H1 (cell line): ENCODE results near the gene ACTR2. TPM values are rescaled to one million over a fixed set of nuclear protein-coding genes. Genes with fewer than 3 reads are reported as not detected.

ENCODE experiments used
- CTCF ChIA-PET: fragments of 300-600 bp; sonication (Branson Sonifier 250); formaldehyde crosslinking; loops from one replicate; lab custom pipeline; 2021; ENCODE audit not compliant: partially characterized antibody; lab: Charles Lee
- POLR2A ChIA-PET: fragments of 300-600 bp; sonication (Branson Sonifier 250); formaldehyde crosslinking; loops from one replicate; lab custom pipeline; 2021; ENCODE audit warnings: inconsistent platforms; ENCODE audit not compliant: partially characterized antibody; lab: Charles Lee
- DNase-seq, 2 experiments: peaks; one replicate each; pipeline versions ENCODE4 v3.0.0 to v3.0.0-alpha.2; 2010 to 2022; ENCODE audit warnings: low spot score in 2 of 2, low read depth in 1 of 2, mixed read lengths in 1 of 2
- FAIRE-seq: peaks from 2 replicates; lab custom pipeline; 2011; peaks lifted over from hg19 to GRCh38; lab: Jason Lieb, UNC
- H2AFZ ChIP-seq: 2 replicates; pipeline ENCODE4 v1.8.1; 2012; ENCODE audit warnings: low read length, inconsistent platforms
- H2AK5ac ChIP-seq: 2 replicates; pipeline ENCODE4 v1.6.1; 2013; ENCODE audit warnings: low read depth, low read length
- H2BK120ac ChIP-seq: replicated peaks from 2 replicates; pipeline ENCODE3; 2013; ENCODE audit warnings: low read depth, low read length, inconsistent platforms
- H2BK12ac ChIP-seq: 2 replicates; pipeline ENCODE4 v1.6.1; 2013; ENCODE audit warnings: low read depth, low read length
- H2BK15ac ChIP-seq: 2 replicates; pipeline ENCODE4 v1.6.1; 2013; ENCODE audit warnings: low read length
- H2BK20ac ChIP-seq: 2 replicates; pipeline ENCODE4 v1.6.1; 2013; ENCODE audit warnings: low read length
- H2BK5ac ChIP-seq: 2 replicates; pipeline ENCODE4 v1.6.1; 2013; ENCODE audit warnings: low read depth, low read length
- H3K14ac ChIP-seq: 2 replicates; pipeline ENCODE4 v1.6.1; 2013; ENCODE audit warnings: inconsistent platforms; ENCODE audit not compliant: insufficient read length
- H3K18ac ChIP-seq: 2 replicates; pipeline ENCODE4 v1.6.1; 2013; ENCODE audit warnings: low read length; ENCODE audit errors: extremely low read depth
- H3K23ac ChIP-seq: 2 replicates; pipeline ENCODE4 v1.6.1; 2013; ENCODE audit warnings: inconsistent platforms; ENCODE audit not compliant: insufficient read length
- H3K23me2 ChIP-seq: 2 replicates; pipeline ENCODE4 v1.6.1; 2013; ENCODE audit warnings: low read depth, low read length
- H3K27ac ChIP-seq: 2 replicates; pipeline ENCODE4 v1.6.1; 2011; ENCODE audit warnings: low read depth, low read length, inconsistent platforms
- H3K27me3 ChIP-seq, 4 experiments: replicated peaks in 1 of 4; 1 replicate in 1 of 4; 2 replicates in 3 of 4; pipeline versions ENCODE4 v1.6.1 to v1.8.1; 2011 to 2013; ENCODE audit warnings: low read length in 3 of 4, mild to moderate bottlenecking in 3 of 4, inconsistent platforms in 2 of 4, mixed read lengths in 2 of 4, moderate library complexity in 1 of 4; ENCODE audit not compliant: control insufficient read depth in 3 of 4, insufficient read depth in 3 of 4; ENCODE audit errors: extremely low read depth in 1 of 4
- H3K36me3 ChIP-seq, 4 experiments: 2 replicates each; pipeline versions ENCODE4 v1.6.1 to v1.8.1; 2011 to 2013; ENCODE audit warnings: mild to moderate bottlenecking in 4 of 4, low read length in 3 of 4, moderate library complexity in 2 of 4, control low read depth in 1 of 4, inconsistent platforms in 1 of 4; ENCODE audit not compliant: insufficient read depth in 4 of 4, control insufficient read depth in 2 of 4
- H3K4ac ChIP-seq: replicated peaks from 2 replicates; pipeline ENCODE3; 2013; ENCODE audit warnings: low read length, low read depth, mixed read lengths, inconsistent platforms; ENCODE audit not compliant: insufficient read length
- H3K4me1 ChIP-seq, 4 experiments: replicated peaks in 1 of 4; 1 replicate in 1 of 4; 2 replicates in 3 of 4; pipeline versions ENCODE4 v1.6.1 to v1.8.1; 2011 to 2013; ENCODE audit warnings: low read length in 3 of 4, inconsistent platforms in 2 of 4, mixed read lengths in 1 of 4; ENCODE audit not compliant: insufficient read depth in 4 of 4, control insufficient read depth in 3 of 4
- H3K4me2 ChIP-seq, 2 experiments: 2 replicates each; pipeline versions ENCODE4 v1.6.1 to v1.8.1; 2011 to 2013; ENCODE audit warnings: low read depth in 2 of 2, low read length in 2 of 2, control low read depth in 1 of 2, inconsistent platforms in 1 of 2, mild to moderate bottlenecking in 1 of 2; ENCODE audit not compliant: insufficient read depth in 1 of 2
- H3K4me3 ChIP-seq, 4 experiments: fragments of 200-600, 300-600 bp in 1 of 4; sonication (generic), shearing (Covaris generic), sonication (Bioruptor Twin) in 1 of 4; 2 replicates each; pipeline versions ENCODE4 v1.5.1 to v1.8.1; 2011 to 2016; ENCODE audit warnings: low read length in 4 of 4, low read depth in 3 of 4, control low read depth in 2 of 4, inconsistent platforms in 2 of 4, mild to moderate bottlenecking in 2 of 4, mixed read lengths in 1 of 4, moderate library complexity in 1 of 4; ENCODE audit not compliant: insufficient read depth in 2 of 4; ENCODE audit errors: extremely low read depth in 1 of 4
- H3K56ac ChIP-seq: replicated peaks from 2 replicates; pipeline ENCODE3; 2013; ENCODE audit warnings: low read depth, mild to moderate bottlenecking, mixed read lengths, low read length, inconsistent platforms; ENCODE audit not compliant: insufficient read length
- H3K79me1 ChIP-seq: 2 replicates; pipeline ENCODE4 v1.6.1; 2013; ENCODE audit warnings: low read depth, low read length, control low read depth
- H3K79me2 ChIP-seq, 2 experiments: 2 replicates each; pipeline versions ENCODE4 v1.6.1 to v1.8.1; 2012 to 2013; ENCODE audit warnings: low read length in 2 of 2, mild to moderate bottlenecking in 2 of 2, inconsistent platforms in 1 of 2; ENCODE audit not compliant: insufficient read depth in 2 of 2, control insufficient read depth in 1 of 2
- H3K9ac ChIP-seq, 4 experiments: replicated peaks in 1 of 4; 1 replicate in 1 of 4; 2 replicates in 3 of 4; pipeline versions ENCODE4 v1.6.1 to v1.8.1; 2011 to 2013; ENCODE audit warnings: low read depth in 3 of 4, low read length in 3 of 4, control low read depth in 2 of 4, mild to moderate bottlenecking in 2 of 4, moderate library complexity in 2 of 4, inconsistent platforms in 1 of 4; ENCODE audit errors: extremely low read depth in 1 of 4
- H3K9me3 ChIP-seq, 2 experiments: 2 replicates each; pipeline versions ENCODE4 v1.6.1 to v1.8.1; 2012 to 2013; ENCODE audit warnings: mild to moderate bottlenecking in 2 of 2, moderate library complexity in 2 of 2, control low read depth in 1 of 2, inconsistent platforms in 1 of 2, low read depth in 1 of 2, low read length in 1 of 2, mixed read lengths in 1 of 2; ENCODE audit not compliant: insufficient read depth in 2 of 2
- H4K20me1 ChIP-seq, 2 experiments: replicated peaks in 1 of 2; 2 replicates each; pipeline versions ENCODE3 to v1.8.1; 2011 to 2013; ENCODE audit warnings: inconsistent platforms in 2 of 2, low read length in 2 of 2, mild to moderate bottlenecking in 1 of 2; ENCODE audit not compliant: insufficient read depth in 2 of 2, control insufficient read depth in 1 of 2
- H4K5ac ChIP-seq: 2 replicates; pipeline ENCODE4 v1.6.1; 2013; ENCODE audit warnings: low read length, low read depth, mixed read lengths, inconsistent platforms; ENCODE audit not compliant: insufficient read length
- H4K8ac ChIP-seq: 2 replicates; pipeline ENCODE4 v1.8.0; 2013; ENCODE audit warnings: mild to moderate bottlenecking, moderate library complexity, low read length, inconsistent platforms; ENCODE audit not compliant: insufficient read depth; ENCODE audit errors: extremely low read depth
- H4K91ac ChIP-seq: replicated peaks from 2 replicates; pipeline ENCODE3; 2013; ENCODE audit warnings: low read length, mixed read lengths, inconsistent platforms; ENCODE audit not compliant: insufficient read length
- CBX8 ChIP-seq: fragments of 300-800, 300-1000 bp; sonication (generic); IDR thresholded peaks from 2 replicates; pipeline ENCODE4 v1.7.1; 2016; ENCODE audit warnings: low read depth, low read length, borderline replicate concordance
- CHD1 ChIP-seq: IDR thresholded peaks from 2 replicates; pipeline ENCODE4 v1.6.1; 2012; ENCODE audit warnings: low read depth, low read length, improper control_type of control experiment
- E2F6 ChIP-seq: IDR thresholded peaks from 2 replicates; pipeline ENCODE4 v1.6.1; 2012; ENCODE audit warnings: inconsistent platforms
- EZH2 ChIP-seq: fragments of 200-600 bp; sonication (generic); IDR thresholded peaks from 2 replicates; pipeline ENCODE4 v1.7.1; 2012; ENCODE audit warnings: low read depth, mild to moderate bottlenecking, moderate library complexity, low read length, inconsistent platforms; ENCODE audit not compliant: severe bottlenecking
- GTF2F1 ChIP-seq: IDR thresholded peaks from 2 replicates; pipeline ENCODE4 v1.6.1; 2012; ENCODE audit warnings: low read depth, low read length, improper control_type of control experiment, borderline replicate concordance
- JUND ChIP-seq: IDR thresholded peaks from 2 replicates; pipeline ENCODE4 v1.6.1; 2011; ENCODE audit warnings: mild to moderate bottlenecking, improper control_type of control experiment, low read length
- NRF1 ChIP-seq: IDR thresholded peaks from 2 replicates; pipeline ENCODE4 v1.6.1; 2011; ENCODE audit warnings: mild to moderate bottlenecking, low read depth, low read length, improper control_type of control experiment
- POLR2A ChIP-seq, 2 experiments: IDR thresholded peaks; 1 replicate in 1 of 2; 2 replicates in 1 of 2; pipeline ENCODE4 v1.6.1; 2011; ENCODE audit warnings: low read depth in 2 of 2, low read length in 2 of 2, mild to moderate bottlenecking in 2 of 2; ENCODE audit errors: control extremely low read depth in 1 of 2
- RBBP5 ChIP-seq: IDR thresholded peaks from 2 replicates; pipeline ENCODE4 v1.7.1; 2012; ENCODE audit warnings: low read depth, mild to moderate bottlenecking, inconsistent platforms, low read length, moderate library complexity, borderline replicate concordance
- RFX5 ChIP-seq: IDR thresholded peaks from 2 replicates; pipeline ENCODE4 v1.6.1; 2011; ENCODE audit warnings: low read depth, low read length, improper control_type of control experiment, borderline replicate concordance
- TAF7 ChIP-seq: optimal IDR thresholded peaks from 2 replicates; pipeline ENCODE3; 2011; ENCODE audit warnings: low read depth, mild to moderate bottlenecking, inconsistent platforms, low read length, moderate library complexity, borderline replicate concordance
- whole genome bisulfite sequencing, 2 experiments: shearing (Covaris generic) in 1 of 2; methylation state at CpG; one replicate each; pipeline versions ENCODE4 v1.1.6 to v1.1.7; 2013 to 2015; ENCODE audit warnings: low lambda C conversion rate in 2 of 2, mixed read lengths in 2 of 2, inconsistent platforms in 1 of 2, low coverage in 1 of 2, missing lambda C conversion rate in 1 of 2; ENCODE audit not compliant: insufficient replicate concordance in 2 of 2, insufficient coverage in 1 of 2, insufficient read length in 1 of 2; ENCODE audit errors: extremely low coverage in 1 of 2, missing lambda C conversion rate in 1 of 2; 5-methylcytosine and 5-hydroxymethylcytosine counted together
- polyA plus RNA-seq, 7 experiments: library from polyadenylated mRNA; depleted of rRNA in 3 of 7; stranded (reverse) in 5 of 7; unstranded in 2 of 7; fragments of >200 nt in 5 of 7; fragments of 200-250 nt in 2 of 7; gene quantifications; 1 replicate in 5 of 7; 2 replicates in 1 of 7; 4 replicates in 1 of 7; pipeline versions ENCODE4 v1.2.1 to v1.2.3, GENCODE V29; 2011 to 2013; ENCODE audit warnings: missing spikeins in 2 of 7, mixed read lengths in 2 of 7
- total RNA-seq: library from RNA; stranded (reverse); fragmentation: NEBNext Ultra II Directional; extraction: Animal tissue kit (Norgen Biotek cat#: 25700); gene quantifications from 2 replicates; pipeline ENCODE4 v1.2.1, GENCODE V29; 2021
- TF ChIP-seq, protein P1 (sequence below): IDR thresholded peaks from 2 replicates; pipeline ENCODE4 v1.6.1; 2012; ENCODE audit warnings: low read length, inconsistent platforms

Gene ACTR2
- total and polyA plus RNA-seq, 2 of the 8 experiments (the other 6 are each of a cell fraction or from before 2014, with no cell fraction given) = 28.3 to 171 TPM

GRCh38 chr2:65305934-65306333 lies 78.3 kb downstream of the ACTR2 start:
- Histone ChIP-seq H3K79me2 (no peaks in the 10 kb centered on the region), H4K91ac (no peak overlapping the region), H2BK15ac (no peak overlapping the region), H2AK5ac (no peak overlapping the region), H3K18ac (no peak overlapping the region), H3K4me3 (no peak overlapping the region), H4K8ac (no peak overlapping the region), H2BK120ac (no peak overlapping the region), H3K56ac (no peak overlapping the region), H3K9ac (no peak overlapping the region), H3K4me1 (peaks cover 0 to 9% (median 4%) of the 10 kb centered on the region in 4 experiments; a peak in 4 of 7 replicates), H3K79me1 (no peaks in the 10 kb centered on the region), H2BK20ac (no peak overlapping the region), H3K14ac (no peak overlapping the region), H3K36me3 (no peaks in the 10 kb centered on the region), H2BK5ac (no peak overlapping the region), H3K27me3 (no peaks in the 10 kb centered on the region; a peak in 1 of 7 replicates), H3K27ac (no peak overlapping the region), H3K23me2 (no peaks in the 10 kb centered on the region; the same call in 1 of the 2 replicates), H4K20me1 (peaks cover 0 to 2% of the 10 kb centered on the region in 2 experiments), H3K4ac (no peak overlapping the region), H2AFZ (no peak overlapping the region), H3K9me3 (no peaks in the 10 kb centered on the region), H2BK12ac (no peak overlapping the region), H3K4me2 (no peak overlapping the region), H4K5ac (no peak overlapping the region), H3K23ac (no peak overlapping the region)
- DNase-seq (no peak), FAIRE-seq (no peak)
- ChIA-PET POLR2A (no interaction called here), CTCF (no interaction called here)
- 76% methylated on average over 2 of the region's 2 CpGs; no CpG with 5 or more reads in 1 of the 2 experiments for WGBS, 2 experiments
- no peak for TF ChIP-seq POLR2A (IDR thresholded peaks at IDR 0.05; ENCODE audit: control extremely low read depth in 1 of 2, low read depth in 2 of 2, low read length in 2 of 2)
- TF ChIP-seq E2F6 = no peak
- TF ChIP-seq CBX8 = no peak
- TF ChIP-seq NRF1 = no peak
- TF ChIP-seq CHD1 = no peak
- TF ChIP-seq RFX5 = no peak
- TF ChIP-seq, protein P1, sequence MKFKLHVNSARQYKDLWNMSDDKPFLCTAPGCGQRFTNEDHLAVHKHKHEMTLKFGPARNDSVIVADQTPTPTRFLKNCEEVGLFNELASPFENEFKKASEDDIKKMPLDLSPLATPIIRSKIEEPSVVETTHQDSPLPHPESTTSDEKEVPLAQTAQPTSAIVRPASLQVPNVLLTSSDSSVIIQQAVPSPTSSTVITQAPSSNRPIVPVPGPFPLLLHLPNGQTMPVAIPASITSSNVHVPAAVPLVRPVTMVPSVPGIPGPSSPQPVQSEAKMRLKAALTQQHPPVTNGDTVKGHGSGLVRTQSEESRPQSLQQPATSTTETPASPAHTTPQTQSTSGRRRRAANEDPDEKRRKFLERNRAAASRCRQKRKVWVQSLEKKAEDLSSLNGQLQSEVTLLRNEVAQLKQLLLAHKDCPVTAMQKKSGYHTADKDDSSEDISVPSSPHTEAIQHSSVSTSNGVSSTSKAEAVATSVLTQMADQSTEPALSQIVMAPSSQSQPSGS = no peak
- TF ChIP-seq EZH2 = no peak
- TF ChIP-seq TAF7 = no peak
- TF ChIP-seq JUND = no peak
- TF ChIP-seq GTF2F1 = no peak
- no peak for TF ChIP-seq RBBP5
